GM23338 (cell line): ENCODE results near the gene CASP1. TPM values are rescaled to one million over a fixed set of nuclear protein-coding genes. Genes with fewer than 3 reads are reported as not detected.

ENCODE experiments used
- ATAC-seq: fragments of 200-7000 bp; cut with Tn5 transposase; 3 replicates; pipeline ENCODE4 v1.9.1; 2020
- DNase-seq: peaks from one replicate; pipeline ENCODE4 v3.0.0-alpha.2; 2015; ENCODE audit warnings: low spot score
- H2AFZ ChIP-seq: fragments of 200-600 bp; sonication (generic); 2 replicates; pipeline ENCODE4 v1.8.0; 2016; ENCODE audit warnings: antibody characterized with exemption, mild to moderate bottlenecking, moderate library complexity
- H3F3A ChIP-seq: fragments of 200-600 bp; sonication (generic); replicated peaks from 2 replicates; pipeline ENCODE4 v1.8.0; 2017; ENCODE audit warnings: antibody characterized with exemption, mixed run types, low read depth
- H3K27ac ChIP-seq: fragments of 200-600 bp; sonication (generic); 2 replicates; pipeline ENCODE4 v1.6.1; 2016; ENCODE audit warnings: low read depth
- H3K27me3 ChIP-seq: fragments of 200-600 bp; sonication (generic); 2 replicates; pipeline ENCODE4 v1.8.0; 2016; ENCODE audit warnings: mild to moderate bottlenecking, mixed run types, moderate library complexity; ENCODE audit not compliant: insufficient read depth
- H3K36me3 ChIP-seq: fragments of 200-600 bp; sonication (generic); 2 replicates; pipeline ENCODE4 v1.8.0; 2016; ENCODE audit warnings: mild to moderate bottlenecking; ENCODE audit not compliant: insufficient read depth
- H3K4me1 ChIP-seq: fragments of 200-600 bp; sonication (generic); 2 replicates; pipeline ENCODE4 v1.8.0; 2016; ENCODE audit warnings: mild to moderate bottlenecking, moderate library complexity; ENCODE audit not compliant: insufficient read depth
- H3K4me2 ChIP-seq: fragments of 200-600 bp; sonication (generic); 2 replicates; pipeline ENCODE4 v1.7.1; 2017; ENCODE audit warnings: mixed run types
- H3K4me3 ChIP-seq: fragments of 200-600 bp; sonication (generic); 2 replicates; pipeline ENCODE4 v1.6.1; 2016; ENCODE audit warnings: mixed run types
- H3K79me2 ChIP-seq: fragments of 200-600 bp; sonication (generic); replicated peaks from 2 replicates; pipeline ENCODE4 v1.8.0; 2017; ENCODE audit warnings: mild to moderate bottlenecking; ENCODE audit not compliant: insufficient read depth
- H3K9me2 ChIP-seq: fragments of 200-600 bp; sonication (generic); 2 replicates; pipeline ENCODE4 v1.8.0; 2017; ENCODE audit not compliant: insufficient read depth
- H4K20me1 ChIP-seq: fragments of 200-600 bp; sonication (generic); replicated peaks from 2 replicates; pipeline ENCODE4 v1.8.0; 2017; ENCODE audit warnings: mild to moderate bottlenecking; ENCODE audit not compliant: insufficient read depth
- H3K27ac Mint-ChIP-seq: 2 replicates; pipeline ENCODE4 v1.8.0; 2020; ENCODE audit warnings: inconsistent platforms, mild to moderate bottlenecking, moderate library complexity, mixed read lengths
- H3K27me3 Mint-ChIP-seq: 3 replicates; pipeline ENCODE4 v1.8.0; 2022; ENCODE audit warnings: low read depth, mild to moderate bottlenecking, moderate library complexity, mixed read lengths, inconsistent platforms; ENCODE audit not compliant: insufficient read depth, poor library complexity
- H3K36me3 Mint-ChIP-seq: 3 replicates; pipeline ENCODE4 v1.8.0; 2021; ENCODE audit warnings: low read depth, mild to moderate bottlenecking, inconsistent platforms, moderate library complexity, mixed read lengths
- H3K4me1 Mint-ChIP-seq: 3 replicates; pipeline ENCODE4 v1.8.0; 2020; ENCODE audit warnings: mild to moderate bottlenecking, inconsistent platforms, mixed read lengths
- H3K4me3 Mint-ChIP-seq: 3 replicates; pipeline ENCODE4 v1.8.0; 2021; ENCODE audit warnings: moderate library complexity, mild to moderate bottlenecking, inconsistent platforms, mixed read lengths
- H3K9me3 Mint-ChIP-seq: 3 replicates; pipeline ENCODE4 v1.8.0; 2020; ENCODE audit warnings: moderate library complexity, mild to moderate bottlenecking, inconsistent platforms, mixed read lengths
- CREB1 ChIP-seq: fragments of 250-450 bp; sonication (Bioruptor Pico); IDR thresholded peaks from 2 replicates; pipeline ENCODE4 v1.5.0; 2020; ENCODE audit warnings: low read depth, mild to moderate bottlenecking, moderate library complexity
- ETS1 ChIP-seq: IDR thresholded peaks from 2 replicates; pipeline ENCODE4 v1.6.1; 2016; ENCODE audit warnings: antibody characterized with exemption
- EZH2 ChIP-seq: fragments of 200-600 bp; sonication (generic); IDR thresholded peaks from one replicate; pipeline ENCODE4 v1.8.0; 2017; ENCODE audit warnings: antibody characterized with exemption, mild to moderate bottlenecking, low read depth; ENCODE audit not compliant: unreplicated experiment
- EZH2phosphoT487 ChIP-seq: fragments of 200-600 bp; sonication (generic); IDR thresholded peaks from one replicate; pipeline ENCODE4 v1.8.1; 2018; ENCODE audit warnings: antibody characterized with exemption; ENCODE audit not compliant: unreplicated experiment
- JUNB ChIP-seq: IDR thresholded peaks from one replicate; pipeline ENCODE4 v1.6.1; 2016; ENCODE audit warnings: antibody characterized with exemption; ENCODE audit not compliant: unreplicated experiment
- NANOG ChIP-seq: IDR thresholded peaks from 2 replicates; pipeline ENCODE4 v1.6.1; 2016; ENCODE audit warnings: antibody characterized with exemption, borderline replicate concordance
- POLR2AphosphoS5 ChIP-seq: IDR thresholded peaks from 2 replicates; pipeline ENCODE4 v1.6.1; 2016; ENCODE audit warnings: antibody characterized with exemption, low read depth
- REST ChIP-seq: IDR thresholded peaks from one replicate; pipeline ENCODE4 v1.6.1; 2018; ENCODE audit warnings: antibody characterized with exemption; ENCODE audit not compliant: unreplicated experiment
- STAT1 ChIP-seq: IDR thresholded peaks from one replicate; pipeline ENCODE4 v1.6.1; 2016; ENCODE audit warnings: antibody characterized with exemption; ENCODE audit not compliant: unreplicated experiment
- ZNF114 ChIP-seq: fragments of 250-450 bp; sonication (Bioruptor Pico); IDR thresholded peaks from 2 replicates; pipeline ENCODE4 v1.5.0; 2020; ENCODE audit warnings: mild to moderate bottlenecking, moderate library complexity
- ZNF331 ChIP-seq: fragments of 250-450 bp; sonication (Bioruptor Pico); IDR thresholded peaks from 2 replicates; pipeline ENCODE4 v1.5.0; 2020; ENCODE audit warnings: low read depth, mild to moderate bottlenecking, moderate library complexity
- ZNF462 ChIP-seq: fragments of 250-450 bp; sonication (Bioruptor Pico); IDR thresholded peaks from 2 replicates; pipeline ENCODE4 v1.5.0; 2020; ENCODE audit warnings: mild to moderate bottlenecking, moderate library complexity
- polyA plus RNA-seq: library from polyadenylated mRNA; unstranded; fragments of >200 nt; fragmentation: Nextera tagmentation; extraction: Ambion mirVana; gene quantifications from 2 replicates; pipeline ENCODE4 v1.2.1, GENCODE V29; 2016
- total RNA-seq: library from RNA; depleted of rRNA; stranded (reverse); fragments of >200 nt; shearing (Covaris generic); gene quantifications from 2 replicates; pipeline ENCODE4 v1.2.3, GENCODE V29; 2014
- TF ChIP-seq, protein P1 (sequence below), 2 experiments: fragments of 200-600 bp in 1 of 2; sonication (generic) in 1 of 2; conservative IDR thresholded peaks; 2 replicates each; pipeline versions ENCODE4 v1.5.1 to v1.6.1; 2016 to 2017; ENCODE audit warnings: antibody characterized with exemption in 2 of 2, low read depth in 2 of 2, mild to moderate bottlenecking in 2 of 2, moderate library complexity in 1 of 2

Gene CASP1
- total and polyA plus RNA-seq, 2 experiments from 2014 or later, result 0.10 TPM; not detected in 1

- H3K27ac Mint-ChIP-seq, result no peak overlapping the region
- Histone ChIP-seq H3F3A (no peaks in the 10 kb centered on the region), H3K4me3 (no peak overlapping the region), H3K36me3 (no peaks in the 10 kb centered on the region), H2AFZ (no peak overlapping the region), H3K4me2 (no peak overlapping the region), H3K27me3 (no peaks in the 10 kb centered on the region), H4K20me1 (no peaks in the 10 kb centered on the region), H3K79me2 (no peaks in the 10 kb centered on the region), H3K4me1 (no peaks in the 10 kb centered on the region; the same call in 1 of the 2 replicates), H3K9me2 (peaks cover 17% of the 10 kb centered on the region), H3K27ac (no peak overlapping the region)
- H3K4me3 Mint-ChIP-seq, result no peak overlapping the region
- peaks cover 9% of the 10 kb centered on the region; the same call in 2 of the 3 replicates for H3K36me3 Mint-ChIP-seq
- TF ChIP-seq NANOG (no peak), POLR2AphosphoS5 (no peak), EZH2phosphoT487 (no peak), ZNF462 (CRISPR knock-in tag) (no peak), EZH2 (no peak), JUNB (no peak), ETS1 (no peak), STAT1 (no peak), REST (no peak), CREB1 (CRISPR knock-in tag) (no peak), ZNF331 (CRISPR knock-in tag) (no peak), ZNF114 (no peak)
- TF ChIP-seq, protein P1, sequence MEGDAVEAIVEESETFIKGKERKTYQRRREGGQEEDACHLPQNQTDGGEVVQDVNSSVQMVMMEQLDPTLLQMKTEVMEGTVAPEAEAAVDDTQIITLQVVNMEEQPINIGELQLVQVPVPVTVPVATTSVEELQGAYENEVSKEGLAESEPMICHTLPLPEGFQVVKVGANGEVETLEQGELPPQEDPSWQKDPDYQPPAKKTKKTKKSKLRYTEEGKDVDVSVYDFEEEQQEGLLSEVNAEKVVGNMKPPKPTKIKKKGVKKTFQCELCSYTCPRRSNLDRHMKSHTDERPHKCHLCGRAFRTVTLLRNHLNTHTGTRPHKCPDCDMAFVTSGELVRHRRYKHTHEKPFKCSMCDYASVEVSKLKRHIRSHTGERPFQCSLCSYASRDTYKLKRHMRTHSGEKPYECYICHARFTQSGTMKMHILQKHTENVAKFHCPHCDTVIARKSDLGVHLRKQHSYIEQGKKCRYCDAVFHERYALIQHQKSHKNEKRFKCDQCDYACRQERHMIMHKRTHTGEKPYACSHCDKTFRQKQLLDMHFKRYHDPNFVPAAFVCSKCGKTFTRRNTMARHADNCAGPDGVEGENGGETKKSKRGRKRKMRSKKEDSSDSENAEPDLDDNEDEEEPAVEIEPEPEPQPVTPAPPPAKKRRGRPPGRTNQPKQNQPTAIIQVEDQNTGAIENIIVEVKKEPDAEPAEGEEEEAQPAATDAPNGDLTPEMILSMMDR (conservative IDR thresholded peaks at IDR 0.05; ENCODE audit: low read depth in 2 of 2), result no peak
- H3K9me3 Mint-ChIP-seq, result no peaks in the 10 kb centered on the region; the same call in 2 of the 3 replicates
- ATAC-seq (no peak), DNase-seq (no peak)
- no peaks in the 10 kb centered on the region; the same call in 2 of the 3 replicates for H3K4me1 Mint-ChIP-seq
- peaks cover under 1% of the 10 kb centered on the region for H3K27me3 Mint-ChIP-seq
Observed at GRCh38 chr11:105040703-105041102, 5.8 kb upstream of the CASP1 start.
